Pancreas (tissue), 10 donors: ENCODE measurements around the gene TEKT1. TPM values are rescaled to one million over a fixed set of nuclear protein-coding genes. Genes with fewer than 3 reads are reported as not detected.
A peak's percentile ranks its signal among the peaks of the same experiment; 100 is the strongest.
"Not testable (repeated sequence)": the region's sequence is repeated elsewhere in the genome, so short reads cannot be mapped to it uniquely, and the experiment has no call there.

Experiments
- ATAC-seq, 4 donors: fragments of 200-7000 bp; cut with Tn5 transposase; one replicate each; pipeline versions ENCODE4 v1.8.0 to v1.9.1; 2020; ENCODE audit warnings: mild to moderate bottlenecking in 4 of 4, moderate library complexity in 4 of 4
- DNase-seq, 6 donors: peaks; one replicate each; pipeline ENCODE4 v3.0.0-alpha.2; 2020
- FAIRE-seq: peaks from 2 replicates; lab custom pipeline; 2012; peaks lifted over from hg19 to GRCh38; lab: Jason Lieb, UNC
- H3K27ac ChIP-seq, 4 donors: fragments of 200-600 bp; sonication (generic); 1 replicate in 3 of 4; 2 replicates in 1 of 4; pipeline versions ENCODE4 v1.5.0 to v1.8.0; 2020
- H3K27me3 ChIP-seq, 4 donors: fragments of 200-600 bp; one replicate each; pipeline ENCODE4 v1.8.0; 2021
- H3K36me3 ChIP-seq, 3 donors: fragments of 200-600 bp; sonication (generic) in 1 of 3; one replicate each; pipeline versions ENCODE4 v1.5.0 to v1.8.0; 2020 to 2021
- H3K4me1 ChIP-seq, 3 donors: fragments of 200-600 bp; one replicate each; pipeline ENCODE4 v1.8.0; 2021
- H3K4me3 ChIP-seq, 4 donors: fragments of 200-600 bp; sonication (generic) in 2 of 4; one replicate each; pipeline versions ENCODE4 v1.5.0 to v1.8.0; 2020 to 2021
- H3K9me3 ChIP-seq, 4 donors: fragments of 200-600 bp; one replicate each; pipeline ENCODE4 v1.8.0; 2021
- WGBS, 2 donors: extraction: QIAGEN DNeasy Blood & Tissue Kit; methylation state at CpG; one replicate each; pipeline ENCODE4 v1.1.7; 2013; 5-methylcytosine and 5-hydroxymethylcytosine counted together
- intact Hi-C, 3 donors: fragments of 100-400 bp; cut with DNase I; formaldehyde crosslinking; loops; one replicate each; pipeline versions ENCODE4 v1.11.1 to v1.14.2; 2022
- polyA plus RNA-seq, 2 donors: library from polyadenylated mRNA; stranded (reverse); fragments of 200-250 nt; gene quantifications; one replicate each; pipeline ENCODE4 v1.2.3, GENCODE V29; 2013
- total RNA-seq, 6 donors: library from RNA; stranded (reverse); fragmentation: NEBNext Ultra II Directional in 4 of 6; extraction: Animal tissue kit (Norgen Biotek cat#: 25700) in 4 of 6; gene quantifications; one replicate each; pipeline versions ENCODE4 v1.2.1 to v1.2.4, GENCODE V29; 2021 to 2023
- TF ChIP-seq, protein P1 (sequence below), 4 donors: fragments of 200-600 bp; sonication (generic) in 3 of 4; IDR thresholded peaks; one replicate each; pipeline versions ENCODE4 v1.5.0 to v1.8.0; 2021; ENCODE audit warnings: antibody characterized with exemption in 4 of 4
- donor health status: healthy with polysubstance abuse.
- donor health status: DM: no; HTN: no; CAD: no; lungs with moderate emphysema.
- donor health status: DM: no; HTN: no; CAD: no.
- donor health status: control.
- donor health status: control.
- donor health status: Bipolar disorder and iron deficiency.
- donor health status: DM: yes; HTN: yes; CAD: no.
- donor health status: DM: no; HTN: no; CAD: no.
- donor health status: DM: no; HTN: no; CAD: no.
- donor health status: DM: yes; HTN: yes; CAD: no.

TEKT1 gene
- total and polyA plus RNA-seq, 8 donors = 0.07 to 0.28 TPM; not detected in 6

- intact Hi-C loops = no loop called here
- Histone ChIP-seq H3K27me3 (peaks cover 0 to 18% (median 0%) of the 10 kb centered on the region in 4 donors), H3K4me1 (no peaks in the 10 kb centered on the region), H3K36me3 (no peaks in the 10 kb centered on the region), H3K9me3 (no peaks in the 10 kb centered on the region), H3K4me3 (no peak overlapping the region), H3K27ac (no peak overlapping the region)
- no peak for DNase-seq
- ATAC-seq = no peak
- 43 to 59% methylated on average over 2 of the region's 2 CpGs for WGBS, 2 donors
- TF ChIP-seq, protein P1, sequence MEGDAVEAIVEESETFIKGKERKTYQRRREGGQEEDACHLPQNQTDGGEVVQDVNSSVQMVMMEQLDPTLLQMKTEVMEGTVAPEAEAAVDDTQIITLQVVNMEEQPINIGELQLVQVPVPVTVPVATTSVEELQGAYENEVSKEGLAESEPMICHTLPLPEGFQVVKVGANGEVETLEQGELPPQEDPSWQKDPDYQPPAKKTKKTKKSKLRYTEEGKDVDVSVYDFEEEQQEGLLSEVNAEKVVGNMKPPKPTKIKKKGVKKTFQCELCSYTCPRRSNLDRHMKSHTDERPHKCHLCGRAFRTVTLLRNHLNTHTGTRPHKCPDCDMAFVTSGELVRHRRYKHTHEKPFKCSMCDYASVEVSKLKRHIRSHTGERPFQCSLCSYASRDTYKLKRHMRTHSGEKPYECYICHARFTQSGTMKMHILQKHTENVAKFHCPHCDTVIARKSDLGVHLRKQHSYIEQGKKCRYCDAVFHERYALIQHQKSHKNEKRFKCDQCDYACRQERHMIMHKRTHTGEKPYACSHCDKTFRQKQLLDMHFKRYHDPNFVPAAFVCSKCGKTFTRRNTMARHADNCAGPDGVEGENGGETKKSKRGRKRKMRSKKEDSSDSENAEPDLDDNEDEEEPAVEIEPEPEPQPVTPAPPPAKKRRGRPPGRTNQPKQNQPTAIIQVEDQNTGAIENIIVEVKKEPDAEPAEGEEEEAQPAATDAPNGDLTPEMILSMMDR (IDR thresholded peaks at IDR 0.05) = no peak
- FAIRE-seq = no peak
Observed at GRCh38 chr17:6779411-6779810, 52.1 kb downstream of the TEKT1 start.

GRCh38 chr17:6775871-6776405 is 55.6 kb downstream of the TEKT1 start, which contains the start of gene FBXO39:
Gene FBXO39 (plus strand): TSS chr17:6776215. CDS start chr17:6779869, 3,654 bp downstream.
- Histone ChIP-seq H3K27ac (no peak within 1 kb of the TSS), H3K27me3 (peaks cover 0 to 9% (median 0%) of the 10 kb centered on the region in 4 donors), H3K4me3 (no peak within 1 kb of the TSS), H3K9me3 (no peaks in the 10 kb centered on the region), H3K36me3 (no peaks in the 10 kb centered on the region), H3K4me1 (no peaks in the 10 kb centered on the region)
- TF ChIP-seq, protein P1 (IDR thresholded peaks at IDR 0.05) = no peak
- intact Hi-C loops = no loop called here
- no peak for DNase-seq
- 2% methylated on average over 46 to 49 of the region's 49 CpGs for WGBS, 2 donors
- FAIRE-seq = no peak
- peak in 1 of 4 donors; percentile 14 for ATAC-seq

DNA sequence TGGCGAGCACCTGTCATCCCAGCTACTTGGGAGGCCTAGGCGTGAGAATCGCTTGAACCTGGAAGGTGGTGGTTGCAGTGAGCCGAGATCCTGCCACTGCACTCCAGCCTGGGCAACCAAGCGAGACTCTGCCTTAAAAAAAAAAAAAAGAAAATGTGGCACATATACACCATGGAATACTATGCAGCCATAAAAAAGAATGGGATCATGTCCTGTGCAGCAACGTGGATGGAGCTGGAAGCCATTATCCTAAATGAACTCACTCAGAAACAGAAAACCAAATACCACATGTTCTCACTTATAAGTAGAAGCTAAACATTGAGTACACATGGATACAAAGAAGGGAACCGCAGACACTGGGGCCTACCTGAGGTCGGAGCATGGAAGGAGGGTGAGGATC is 56.6 kb downstream of the TEKT1 start:
- ATAC-seq, intact Hi-C loops, DNase-seq, H3K4me3 ChIP-seq, FAIRE-seq, H3K36me3 ChIP-seq, H3K9me3 ChIP-seq, H3K4me1 ChIP-seq, H3K27me3 ChIP-seq, H3K27ac ChIP-seq: not testable (repeated sequence)
- WGBS, 2 donors = 86 to 92% methylated on average over 8 of the region's 8 CpGs

DNA sequence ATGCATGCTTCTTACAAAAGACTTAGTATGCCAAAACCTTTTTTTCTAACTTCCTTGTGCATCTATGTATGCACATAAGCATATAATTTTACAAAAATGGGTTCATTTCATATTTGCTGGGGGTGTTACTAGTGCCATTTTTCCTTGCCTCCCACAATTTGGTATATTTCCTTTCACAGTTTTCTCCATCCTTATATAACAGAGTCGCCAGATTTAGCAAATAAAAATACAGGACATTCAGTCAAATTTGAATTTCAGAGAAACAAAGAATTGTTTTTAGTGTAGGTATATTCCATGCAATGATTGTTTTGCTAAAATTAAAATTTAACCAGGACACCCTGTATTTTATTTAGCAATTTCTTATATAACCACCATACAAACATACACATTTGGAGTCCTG is 59.5 kb downstream of the TEKT1 start:
- Histone ChIP-seq H3K27me3 (peaks cover 0 to 5% (median 0%) of the 10 kb centered on the region in 4 donors), H3K36me3 (peaks cover 0 to 4% (median 0%) of the 10 kb centered on the region in 3 donors), H3K27ac (no peak overlapping the region), H3K4me1 (no peaks in the 10 kb centered on the region), H3K9me3 (no peaks in the 10 kb centered on the region), H3K4me3 (no peak overlapping the region)
- TF ChIP-seq, protein P1 (IDR thresholded peaks at IDR 0.05) = no peak
- FAIRE-seq (no peak), DNase-seq (no peak), ATAC-seq (no peak)
- 75 to 78% methylated on average over 1 of the region's 1 CpG for WGBS, 2 donors
- intact Hi-C loops = no loop called here

DNA sequence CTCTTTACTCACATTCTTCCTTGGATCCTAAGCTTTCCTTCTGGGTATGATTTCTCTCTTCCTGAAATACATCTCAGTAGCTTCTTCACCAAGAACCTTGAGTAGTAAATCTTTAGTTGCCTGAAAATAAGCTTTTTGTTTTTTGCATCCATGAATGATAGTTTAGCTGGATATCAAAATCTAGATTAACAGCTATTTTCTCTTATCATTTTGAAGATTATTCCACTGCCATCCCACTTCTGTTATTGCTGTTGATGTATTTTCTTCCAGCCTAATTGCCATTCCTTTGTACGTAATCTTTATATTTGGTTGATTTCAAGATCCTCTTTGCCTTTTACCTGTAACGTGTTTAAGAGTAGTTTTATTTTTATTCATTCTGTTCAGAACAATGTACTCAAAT is 63.1 kb downstream of the TEKT1 start:
- WGBS, 2 donors = 78 to 92% methylated on average over 2 of the region's 2 CpGs
- Histone ChIP-seq H3K27ac (no peak overlapping the region), H3K27me3 (no peaks in the 10 kb centered on the region), H3K4me1 (no peaks in the 10 kb centered on the region), H3K36me3 (peaks cover 0 to 4% (median 0%) of the 10 kb centered on the region in 3 donors), H3K9me3 (no peaks in the 10 kb centered on the region), H3K4me3 (no peak overlapping the region)
- TF ChIP-seq, protein P1 (IDR thresholded peaks at IDR 0.05) = no peak
- DNase-seq (no peak), ATAC-seq (no peak), FAIRE-seq (no peak)
- intact Hi-C loops = no loop called here
